Sigmoid colon (tissue), 4 donors: ENCODE measurements around the gene ZFYVE28.

Source experiments
- EP300 ChIP-seq, 4 donors: sonication (generic); formaldehyde crosslinking; IDR thresholded peaks; one replicate each; pipeline ENCODE4 v1.6.1; 2017; ENCODE audit warnings: antibody characterized with exemption in 4 of 4
- POLR2A ChIP-seq, 2 donors: fragments of 450-650 bp; IDR thresholded peaks; one replicate each; pipeline ENCODE4 v1.6.1; 2016; ENCODE audit warnings: antibody characterized with exemption in 2 of 2, mild to moderate bottlenecking in 2 of 2, moderate library complexity in 2 of 2
- POLR2AphosphoS5 ChIP-seq, 4 donors: sonication (generic); formaldehyde crosslinking; IDR thresholded peaks; one replicate each; pipeline ENCODE4 v1.6.1; 2017; ENCODE audit warnings: antibody characterized with exemption in 4 of 4
- TF ChIP-seq, protein P1 (sequence below), 4 experiments: fragments of 450-650 bp in 3 of 4; fragments of 200-600 bp in 1 of 4; IDR thresholded peaks; one replicate each; pipeline ENCODE4 v1.5.1; 2016 to 2019; ENCODE audit warnings: antibody characterized with exemption in 4 of 4, mild to moderate bottlenecking in 3 of 4, moderate library complexity in 2 of 4

DNA sequence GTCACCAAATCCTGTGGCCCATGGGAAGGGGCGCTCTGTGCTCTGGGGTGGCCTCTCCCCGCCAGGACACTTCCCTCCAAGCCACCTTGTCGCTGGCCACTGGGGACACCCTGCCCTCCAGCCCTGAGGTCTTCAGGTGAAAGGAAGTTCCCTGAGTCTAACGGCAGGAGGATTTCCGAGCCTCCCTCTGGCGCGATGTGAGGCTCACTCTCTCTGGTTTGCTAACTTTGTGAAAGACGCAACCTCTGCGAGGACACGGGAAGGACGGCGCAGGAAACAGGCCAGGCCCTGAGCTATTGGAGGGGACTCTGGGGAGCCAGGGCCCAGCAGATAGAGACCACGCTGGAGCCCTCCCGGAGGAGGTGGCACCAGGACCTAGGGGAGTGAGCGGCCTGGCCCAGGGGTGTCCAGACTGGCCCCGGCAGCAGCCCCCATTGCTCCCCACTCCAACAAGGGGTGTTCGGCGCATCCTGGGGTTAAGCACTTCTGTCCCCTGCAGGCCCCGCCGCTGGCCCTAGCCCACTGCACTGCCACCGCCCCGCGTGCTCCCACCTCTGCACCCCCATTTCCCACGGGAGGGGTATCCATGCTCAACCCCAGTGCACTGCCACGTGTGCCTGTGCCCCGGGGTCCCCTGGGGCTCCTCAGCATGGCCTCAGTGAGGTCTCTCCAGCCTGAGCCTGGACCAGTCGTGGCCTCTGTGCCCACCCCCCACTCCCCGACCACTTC lies 84.4 kb downstream of the ZFYVE28 start:
- TF ChIP-seq, protein P1, sequence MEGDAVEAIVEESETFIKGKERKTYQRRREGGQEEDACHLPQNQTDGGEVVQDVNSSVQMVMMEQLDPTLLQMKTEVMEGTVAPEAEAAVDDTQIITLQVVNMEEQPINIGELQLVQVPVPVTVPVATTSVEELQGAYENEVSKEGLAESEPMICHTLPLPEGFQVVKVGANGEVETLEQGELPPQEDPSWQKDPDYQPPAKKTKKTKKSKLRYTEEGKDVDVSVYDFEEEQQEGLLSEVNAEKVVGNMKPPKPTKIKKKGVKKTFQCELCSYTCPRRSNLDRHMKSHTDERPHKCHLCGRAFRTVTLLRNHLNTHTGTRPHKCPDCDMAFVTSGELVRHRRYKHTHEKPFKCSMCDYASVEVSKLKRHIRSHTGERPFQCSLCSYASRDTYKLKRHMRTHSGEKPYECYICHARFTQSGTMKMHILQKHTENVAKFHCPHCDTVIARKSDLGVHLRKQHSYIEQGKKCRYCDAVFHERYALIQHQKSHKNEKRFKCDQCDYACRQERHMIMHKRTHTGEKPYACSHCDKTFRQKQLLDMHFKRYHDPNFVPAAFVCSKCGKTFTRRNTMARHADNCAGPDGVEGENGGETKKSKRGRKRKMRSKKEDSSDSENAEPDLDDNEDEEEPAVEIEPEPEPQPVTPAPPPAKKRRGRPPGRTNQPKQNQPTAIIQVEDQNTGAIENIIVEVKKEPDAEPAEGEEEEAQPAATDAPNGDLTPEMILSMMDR (IDR thresholded peaks at IDR 0.05), result no peak
- TF ChIP-seq POLR2AphosphoS5 (IDR thresholded peaks at IDR 0.05), result no peak
- no peak for TF ChIP-seq EP300 (IDR thresholded peaks at IDR 0.05)
- TF ChIP-seq POLR2A (IDR thresholded peaks at IDR 0.05), result no peak
